A549 (cell line): Measurements from ENCODE around the gene ARHGEF28.

Experiments used
- BHLHE40 ChIP-seq: IDR thresholded peaks from 2 replicates; pipeline ENCODE4 v1.6.1; 2012; ENCODE audit warnings: low read depth, low read length, inconsistent platforms
- CBX2 ChIP-seq: fragments of 200-600 bp; sonication (generic); IDR thresholded peaks from 2 replicates; pipeline ENCODE4 v1.6.1; 2016; ENCODE audit warnings: low read depth, mild to moderate bottlenecking, borderline replicate concordance
- CEBPB ChIP-seq, 2 experiments: fragments of >200 bp in 1 of 2; sonication (Bioruptor Twin) in 1 of 2; formaldehyde crosslinking in 1 of 2; IDR thresholded peaks; 2 replicates each; pipeline ENCODE4 v1.6.1; 2012 to 2016
- EP300 ChIP-seq, 2 experiments: fragments of >200 bp; sonication (Bioruptor Twin); formaldehyde crosslinking; IDR thresholded peaks; 2 replicates in 1 of 2; 3 replicates in 1 of 2; pipeline ENCODE4 v1.6.1; 2016 to 2017
- FOSL2 ChIP-seq, 2 experiments: fragments of 450-650 bp in 1 of 2; fragments of >200 bp in 1 of 2; sonication (Bioruptor Twin) in 1 of 2; formaldehyde crosslinking; IDR thresholded peaks; 2 replicates each; pipeline versions ENCODE4 v1.5.0 to v1.6.1; 2016 to 2020; ENCODE audit warnings: mild to moderate bottlenecking in 1 of 2, moderate library complexity in 1 of 2
- JUN ChIP-seq, 2 experiments: fragments of >200 bp; sonication (Bioruptor Twin); formaldehyde crosslinking; IDR thresholded peaks; 2 replicates in 1 of 2; 3 replicates in 1 of 2; pipeline ENCODE4 v1.6.1; 2016 to 2017
- PBX3 ChIP-seq: IDR thresholded peaks from 2 replicates; pipeline ENCODE4 v1.6.1; 2012
- POLR2A ChIP-seq: IDR thresholded peaks from 2 replicates; pipeline ENCODE4 v1.6.1; 2012; ENCODE audit warnings: mild to moderate bottlenecking, low read length
- TF ChIP-seq, protein P1 (sequence below): fragments of >200 bp; sonication (Bioruptor Twin); formaldehyde crosslinking; IDR thresholded peaks from 3 replicates; pipeline ENCODE4 v1.5.1; 2016
- TF ChIP-seq, protein P2 (sequence below): fragments of 200-600 bp; sonication (generic); IDR thresholded peaks from 2 replicates; pipeline ENCODE4 v1.6.1; 2016; ENCODE audit warnings: antibody characterized with exemption, mild to moderate bottlenecking, moderate library complexity

- TF ChIP-seq, protein P1, sequence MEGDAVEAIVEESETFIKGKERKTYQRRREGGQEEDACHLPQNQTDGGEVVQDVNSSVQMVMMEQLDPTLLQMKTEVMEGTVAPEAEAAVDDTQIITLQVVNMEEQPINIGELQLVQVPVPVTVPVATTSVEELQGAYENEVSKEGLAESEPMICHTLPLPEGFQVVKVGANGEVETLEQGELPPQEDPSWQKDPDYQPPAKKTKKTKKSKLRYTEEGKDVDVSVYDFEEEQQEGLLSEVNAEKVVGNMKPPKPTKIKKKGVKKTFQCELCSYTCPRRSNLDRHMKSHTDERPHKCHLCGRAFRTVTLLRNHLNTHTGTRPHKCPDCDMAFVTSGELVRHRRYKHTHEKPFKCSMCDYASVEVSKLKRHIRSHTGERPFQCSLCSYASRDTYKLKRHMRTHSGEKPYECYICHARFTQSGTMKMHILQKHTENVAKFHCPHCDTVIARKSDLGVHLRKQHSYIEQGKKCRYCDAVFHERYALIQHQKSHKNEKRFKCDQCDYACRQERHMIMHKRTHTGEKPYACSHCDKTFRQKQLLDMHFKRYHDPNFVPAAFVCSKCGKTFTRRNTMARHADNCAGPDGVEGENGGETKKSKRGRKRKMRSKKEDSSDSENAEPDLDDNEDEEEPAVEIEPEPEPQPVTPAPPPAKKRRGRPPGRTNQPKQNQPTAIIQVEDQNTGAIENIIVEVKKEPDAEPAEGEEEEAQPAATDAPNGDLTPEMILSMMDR, result no peak
- TF ChIP-seq, protein P2, sequence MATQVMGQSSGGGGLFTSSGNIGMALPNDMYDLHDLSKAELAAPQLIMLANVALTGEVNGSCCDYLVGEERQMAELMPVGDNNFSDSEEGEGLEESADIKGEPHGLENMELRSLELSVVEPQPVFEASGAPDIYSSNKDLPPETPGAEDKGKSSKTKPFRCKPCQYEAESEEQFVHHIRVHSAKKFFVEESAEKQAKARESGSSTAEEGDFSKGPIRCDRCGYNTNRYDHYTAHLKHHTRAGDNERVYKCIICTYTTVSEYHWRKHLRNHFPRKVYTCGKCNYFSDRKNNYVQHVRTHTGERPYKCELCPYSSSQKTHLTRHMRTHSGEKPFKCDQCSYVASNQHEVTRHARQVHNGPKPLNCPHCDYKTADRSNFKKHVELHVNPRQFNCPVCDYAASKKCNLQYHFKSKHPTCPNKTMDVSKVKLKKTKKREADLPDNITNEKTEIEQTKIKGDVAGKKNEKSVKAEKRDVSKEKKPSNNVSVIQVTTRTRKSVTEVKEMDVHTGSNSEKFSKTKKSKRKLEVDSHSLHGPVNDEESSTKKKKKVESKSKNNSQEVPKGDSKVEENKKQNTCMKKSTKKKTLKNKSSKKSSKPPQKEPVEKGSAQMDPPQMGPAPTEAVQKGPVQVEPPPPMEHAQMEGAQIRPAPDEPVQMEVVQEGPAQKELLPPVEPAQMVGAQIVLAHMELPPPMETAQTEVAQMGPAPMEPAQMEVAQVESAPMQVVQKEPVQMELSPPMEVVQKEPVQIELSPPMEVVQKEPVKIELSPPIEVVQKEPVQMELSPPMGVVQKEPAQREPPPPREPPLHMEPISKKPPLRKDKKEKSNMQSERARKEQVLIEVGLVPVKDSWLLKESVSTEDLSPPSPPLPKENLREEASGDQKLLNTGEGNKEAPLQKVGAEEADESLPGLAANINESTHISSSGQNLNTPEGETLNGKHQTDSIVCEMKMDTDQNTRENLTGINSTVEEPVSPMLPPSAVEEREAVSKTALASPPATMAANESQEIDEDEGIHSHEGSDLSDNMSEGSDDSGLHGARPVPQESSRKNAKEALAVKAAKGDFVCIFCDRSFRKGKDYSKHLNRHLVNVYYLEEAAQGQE, result no peak
- TF ChIP-seq FOSL2 (IDR thresholded peaks at IDR 0.05) (no peak), FOSL2 (CRISPR knock-in tag; IDR thresholded peaks at IDR 0.05) (no peak), EP300 (IDR thresholded peaks at IDR 0.05) (no peak), JUN (IDR thresholded peaks at IDR 0.05) (no peak), CBX2 (no peak), BHLHE40 (no peak), PBX3 (no peak), POLR2A (no peak), CEBPB (IDR thresholded peaks at IDR 0.05) (no peak)
These were observed 171.1 kb downstream of the ARHGEF28 start for GRCh38 chr5:73797132-73797510.
